HS-5 (cell line): Measurements from ENCODE around the gene NFATC2.
"Not testable (repeated sequence)": the region's sequence is repeated elsewhere in the genome, so short reads cannot be mapped to it uniquely, and the experiment has no call there.

ENCODE experiments used
- DNase-seq: peaks from one replicate; pipeline ENCODE4 v3.0.0-alpha.2; 2012; ENCODE audit warnings: low read depth

NFATC2 gene

GRCh38 chr20:51354191-51354768, 188.2 kb downstream of the NFATC2 start:
- no peak for DNase-seq

GRCh38 chr20:51353491-51353890, 189.0 kb downstream of the NFATC2 start:
- no peak for DNase-seq

DNA sequence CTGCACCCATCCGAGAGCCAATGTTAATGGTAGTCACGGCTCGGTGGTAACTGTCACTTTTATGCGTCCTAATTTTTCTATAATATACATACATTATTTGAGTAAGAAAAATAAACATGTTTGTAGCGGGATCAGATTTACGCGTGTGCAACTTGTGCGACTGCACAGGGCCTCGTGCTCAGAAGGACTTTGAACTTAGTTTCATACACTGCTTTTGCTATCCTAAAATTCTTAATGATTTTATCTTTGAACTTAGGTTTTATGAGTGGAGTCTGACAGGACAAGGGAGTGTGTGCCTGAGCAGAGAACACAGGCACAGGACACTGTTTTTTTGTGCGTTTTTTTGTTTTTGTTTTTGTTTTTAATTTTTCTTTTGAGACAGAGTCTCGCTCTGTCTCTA, 189.7 kb downstream of the NFATC2 start:
- no peak for DNase-seq

GRCh38 chr20:51350941-51351631, 191.4 kb downstream of the NFATC2 start:
- DNase-seq: peak; percentile 90

DNA sequence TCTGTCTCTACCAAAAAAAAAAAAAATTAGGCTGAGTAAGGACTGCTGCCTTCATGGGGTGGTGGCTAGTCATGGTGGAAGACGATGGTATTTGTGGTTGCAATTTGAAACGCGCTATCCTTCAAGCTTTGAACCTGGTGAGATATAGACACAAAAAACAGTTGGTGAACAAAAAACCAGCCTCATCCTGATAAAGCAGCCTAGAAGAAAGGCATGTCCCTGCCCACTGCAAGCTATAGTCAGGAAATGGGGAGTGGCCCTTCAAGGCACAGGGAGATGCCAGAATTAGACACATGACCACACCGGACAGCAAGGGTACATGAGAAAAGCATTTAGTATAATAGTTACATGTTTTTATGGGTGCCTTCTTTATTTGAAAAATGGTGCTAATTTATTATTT, 193.6 kb downstream of the NFATC2 start:
- DNase-seq: no peak

DNA sequence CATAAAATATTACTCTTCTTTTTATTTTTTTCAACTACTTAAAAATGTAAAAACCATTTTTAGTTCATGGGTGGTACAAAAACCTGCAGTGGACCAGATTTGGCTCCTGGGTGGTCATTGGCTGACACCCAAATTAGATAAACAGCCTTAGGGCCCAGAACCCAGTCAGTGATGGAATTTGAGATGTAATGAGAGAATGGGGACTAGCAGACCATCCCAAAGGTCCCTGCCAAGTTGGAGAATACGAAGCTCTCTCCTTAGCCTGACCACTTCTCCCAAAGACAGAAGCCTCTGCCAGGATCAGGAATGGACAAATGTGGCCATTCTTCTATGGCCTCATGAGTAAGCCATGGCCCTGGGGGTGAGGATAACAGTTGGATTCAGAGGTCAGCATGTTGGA, 194.7 kb downstream of the NFATC2 start:
- DNase-seq: no peak

DNA sequence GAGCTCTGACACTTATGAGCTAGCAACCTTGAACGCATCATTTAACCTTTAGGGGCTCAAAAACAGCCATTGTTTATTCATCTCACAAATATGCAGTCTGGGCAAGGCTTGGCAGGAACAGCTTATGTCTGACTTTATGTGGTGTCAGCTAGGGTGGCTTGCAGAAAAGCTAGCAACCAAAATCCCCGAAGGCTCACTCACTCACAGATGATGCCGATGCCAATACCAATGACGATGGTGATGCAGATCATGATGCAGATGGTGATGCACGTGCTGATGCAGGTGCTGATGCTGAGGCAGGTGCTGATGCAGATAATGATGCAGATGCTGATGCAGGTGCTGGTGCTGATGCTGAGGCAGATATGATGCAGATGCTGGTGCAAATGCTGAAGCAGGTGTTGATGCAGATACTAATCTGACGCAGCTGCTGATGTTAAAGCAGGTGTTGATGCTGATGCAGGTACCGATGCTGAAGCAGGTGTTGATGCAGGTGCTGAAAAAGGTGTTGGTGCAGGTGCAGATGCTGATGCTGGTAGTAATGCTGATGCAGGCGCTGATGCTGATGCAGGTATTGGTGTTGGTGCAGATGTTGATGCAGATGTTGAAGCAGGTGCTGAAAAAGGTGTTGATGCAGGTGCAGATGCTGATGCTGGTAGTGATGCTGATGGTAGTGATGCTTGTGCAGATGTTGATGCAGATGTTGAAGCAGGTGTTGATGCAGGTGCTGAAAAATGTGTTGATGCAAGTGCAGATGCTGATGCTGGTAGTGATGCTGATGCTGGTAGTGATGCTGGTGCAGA, 195.6 kb downstream of the NFATC2 start:
- DNase-seq: peak; percentile 100

GRCh38 chr20:51345601-51346101, 196.9 kb downstream of the NFATC2 start:
- peak; percentile 99 for DNase-seq

DNA sequence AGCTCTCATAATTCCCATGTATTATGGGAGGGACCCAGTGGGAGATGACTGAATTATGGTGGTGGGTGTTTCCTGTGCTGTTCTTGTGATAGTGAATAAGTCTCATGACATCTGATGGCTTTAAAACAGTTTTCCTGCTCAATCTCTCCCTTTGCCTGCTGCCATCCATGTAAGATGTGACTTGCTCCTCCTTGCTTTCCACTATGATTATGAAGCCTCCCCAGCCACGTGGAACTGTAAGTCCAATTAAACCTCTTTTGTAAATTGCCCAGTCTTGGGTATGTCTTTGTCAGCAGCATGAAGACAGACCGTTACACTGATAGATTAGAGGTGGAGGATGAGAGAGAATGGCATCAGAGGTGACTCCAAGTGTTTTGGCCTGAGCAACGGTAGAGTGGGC, 198.7 kb downstream of the NFATC2 start:
- not testable (repeated sequence) for DNase-seq

GRCh38 chr20:51342510-51343236, 199.8 kb downstream of the NFATC2 start:
- no peak for DNase-seq

- DNase-seq: no peak
Measured at GRCh38 chr20:51341581-51341980, 200.9 kb downstream of the NFATC2 start.

- no peak for DNase-seq
Measured at GRCh38 chr20:51340451-51340840, 202.1 kb downstream of the NFATC2 start.

- no peak for DNase-seq
Measured at GRCh38 chr20:51339721-51340450, 202.6 kb downstream of the NFATC2 start.

- DNase-seq: peak; percentile 83
Measured at GRCh38 chr20:51338692-51339440, 203.7 kb downstream of the NFATC2 start.

DNA sequence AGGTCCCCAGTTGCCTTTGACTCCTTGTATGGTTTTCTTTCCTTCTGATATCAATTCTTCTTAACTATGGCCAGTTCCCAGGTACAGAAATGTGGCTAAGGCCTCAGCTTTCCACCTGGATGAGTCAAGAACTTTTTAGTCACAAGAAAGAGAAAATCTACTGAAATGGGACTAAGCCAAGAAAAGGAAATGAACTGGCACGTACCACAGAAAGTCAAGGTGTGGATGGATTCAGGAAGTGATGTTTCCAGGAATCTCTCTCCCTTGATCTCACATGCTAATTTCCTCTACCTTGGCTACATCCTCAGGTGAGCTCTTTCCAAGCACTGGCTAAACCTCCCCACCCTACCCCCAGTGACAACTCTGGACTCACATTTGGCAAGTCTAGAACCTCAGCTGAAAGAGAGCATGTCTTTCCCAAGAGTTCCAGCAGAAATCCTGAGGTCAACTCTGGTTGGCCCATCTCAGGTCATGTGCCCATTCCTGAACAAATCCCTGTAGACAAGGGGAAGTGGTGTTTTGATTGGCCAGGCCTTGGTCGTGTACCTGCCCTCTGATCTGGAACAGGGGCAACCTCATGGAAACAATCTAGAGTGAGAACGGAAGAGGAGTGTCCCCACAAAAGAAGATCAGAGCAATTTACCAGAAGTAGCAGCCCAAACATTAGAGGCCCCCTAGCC, 205.3 kb downstream of the NFATC2 start:
- no peak for DNase-seq
